C4-2B (cell line): ENCODE data around the gene TAAR6.

Experiments
- ZFX ChIP-seq: fragments of 450-650 bp; IDR thresholded peaks from 2 replicates; pipeline ENCODE4 v1.6.1; 2017
- TF ChIP-seq, protein P1 (sequence below): fragments of 450-650 bp; conservative IDR thresholded peaks from 2 replicates; pipeline ENCODE4 v1.5.1; 2017; ENCODE audit warnings: mild to moderate bottlenecking

DNA sequence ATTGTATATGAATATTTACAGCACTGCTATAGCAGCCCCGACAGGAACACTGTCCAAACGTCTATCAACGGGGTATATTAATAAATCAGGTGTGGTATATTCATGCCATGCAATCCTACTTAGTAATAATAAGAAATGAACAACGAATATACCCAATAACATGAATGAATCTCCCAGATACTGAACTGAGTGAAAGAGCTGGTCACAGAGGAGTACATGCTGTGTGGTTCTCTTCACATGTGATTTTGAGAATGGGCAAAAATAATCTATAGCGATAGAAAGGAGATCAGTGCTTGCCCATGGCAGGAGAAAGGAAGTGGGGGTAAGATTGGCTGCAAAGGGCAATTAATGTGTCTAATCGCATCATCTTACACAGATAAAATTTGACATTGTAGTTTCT lies 3.7 kb upstream of the TAAR6 start:
- TF ChIP-seq, protein P1, sequence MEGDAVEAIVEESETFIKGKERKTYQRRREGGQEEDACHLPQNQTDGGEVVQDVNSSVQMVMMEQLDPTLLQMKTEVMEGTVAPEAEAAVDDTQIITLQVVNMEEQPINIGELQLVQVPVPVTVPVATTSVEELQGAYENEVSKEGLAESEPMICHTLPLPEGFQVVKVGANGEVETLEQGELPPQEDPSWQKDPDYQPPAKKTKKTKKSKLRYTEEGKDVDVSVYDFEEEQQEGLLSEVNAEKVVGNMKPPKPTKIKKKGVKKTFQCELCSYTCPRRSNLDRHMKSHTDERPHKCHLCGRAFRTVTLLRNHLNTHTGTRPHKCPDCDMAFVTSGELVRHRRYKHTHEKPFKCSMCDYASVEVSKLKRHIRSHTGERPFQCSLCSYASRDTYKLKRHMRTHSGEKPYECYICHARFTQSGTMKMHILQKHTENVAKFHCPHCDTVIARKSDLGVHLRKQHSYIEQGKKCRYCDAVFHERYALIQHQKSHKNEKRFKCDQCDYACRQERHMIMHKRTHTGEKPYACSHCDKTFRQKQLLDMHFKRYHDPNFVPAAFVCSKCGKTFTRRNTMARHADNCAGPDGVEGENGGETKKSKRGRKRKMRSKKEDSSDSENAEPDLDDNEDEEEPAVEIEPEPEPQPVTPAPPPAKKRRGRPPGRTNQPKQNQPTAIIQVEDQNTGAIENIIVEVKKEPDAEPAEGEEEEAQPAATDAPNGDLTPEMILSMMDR = no peak
- TF ChIP-seq ZFX = no peak
